ENCODE measurements around the gene SPINT1. TPM values are rescaled to one million over a fixed set of nuclear protein-coding genes. Genes with fewer than 3 reads are reported as not detected.
A peak's percentile ranks its signal among the peaks of the same experiment; 100 is the strongest.
"Not testable (repeated sequence)": the region's sequence is repeated elsewhere in the genome, so short reads cannot be mapped to it uniquely, and the experiment has no call there.

Gene SPINT1
- total and polyA plus RNA-seq, 11 donors = 0.11 to 3.4 (median 0.69) TPM; not detected in 1

GRCh38 chr15:40857601-40858341 is 13.9 kb downstream of the SPINT1 start:
- H3K4me1 ChIP-seq = peaks cover 0 to 11% (median 0%) of the 10 kb centered on the region in 12 donors
- intact Hi-C loops (cut with DNase I) = loop anchor here (2.0 to 10.0 kb wide), 8 partner anchors 35 to 330 kb away; partner anchors contain the start of gene VPS18 (in 4 of the 10)
- TF ChIP-seq CTCF (IDR thresholded peaks at IDR 0.05) = peak; percentile 89 to 95 (median 92)
- no peak for TF ChIP-seq POLR2A (IDR thresholded peaks at IDR 0.05)
- WGBS, 4 donors = 28 to 37% (median 32%) methylated on average over 12 to 15 of the region's 15 CpGs
- no peaks in the 10 kb centered on the region for H3K9me3 ChIP-seq
- DNase-seq (peak; percentile 53 to 87 (median 63)), ATAC-seq (peak; percentile 60 to 90 (median 82))
- H3K27ac ChIP-seq = no peak overlapping the region
- H3K27me3 ChIP-seq = peaks cover 0 to 20% (median 0%) of the 10 kb centered on the region in 9 donors
- H3K4me3 ChIP-seq = no peak overlapping the region
- no peaks in the 10 kb centered on the region for H3K36me3 ChIP-seq

GRCh38 chr15:40858706-40859105 is 14.9 kb downstream of the SPINT1 start:
- intact Hi-C loops (cut with DNase I) = loop anchor here in 9 of 10 donors (2.0 to 10.0 kb wide), 8 partner anchors 34 to 329 kb away; partner anchors contain the start of gene VPS18 (in 4 of the 9)
- no peak for DNase-seq
- H3K9me3 ChIP-seq = no peaks in the 10 kb centered on the region
- H3K27me3 ChIP-seq = peaks cover 0 to 20% (median 0%) of the 10 kb centered on the region in 9 donors
- H3K27ac ChIP-seq = no peak overlapping the region
- no peak for ATAC-seq
- no peak overlapping the region for H3K4me3 ChIP-seq
- 68 to 73% (median 70%) methylated on average over 10 of the region's 10 CpGs for WGBS, 4 donors
- no peak for TF ChIP-seq CTCF (IDR thresholded peaks at IDR 0.05)
- TF ChIP-seq POLR2A (IDR thresholded peaks at IDR 0.05) = no peak
- no peaks in the 10 kb centered on the region for H3K36me3 ChIP-seq
- peaks cover 0 to 11% (median 0%) of the 10 kb centered on the region in 12 donors for H3K4me1 ChIP-seq

- intact Hi-C loops (cut with DNase I) = loop anchor here in 9 of 10 donors (2.0 to 10.0 kb wide), 8 partner anchors 33 to 328 kb away; partner anchors contain the start of gene VPS18 (in 4 of the 9)
- peak; percentile 54 to 78 (median 59) for DNase-seq
- H3K27me3 ChIP-seq = peaks cover 0 to 20% (median 0%) of the 10 kb centered on the region in 9 donors
These were observed 15.5 kb downstream of the SPINT1 start for GRCh38 chr15:40859206-40859851.

GRCh38 chr15:40861147-40861546 is 17.3 kb downstream of the SPINT1 start:
- H3K36me3 ChIP-seq; ATAC-seq; DNase-seq; H3K9me3 ChIP-seq; H3K4me3 ChIP-seq; H3K27ac ChIP-seq; intact Hi-C loops (cut with DNase I): not testable (repeated sequence)
- Histone ChIP-seq H3K4me1 (peaks cover 0 to 11% (median 0%) of the 10 kb centered on the region in 12 donors), H3K27me3 (peaks cover 0 to 23% (median 0%) of the 10 kb centered on the region in 9 donors)
- WGBS, 4 donors = 72 to 83% (median 76%) methylated on average over 4 of the region's 4 CpGs

More at GRCh38 chr15:40859206-40859851, 15.5 kb downstream of the SPINT1 start:
- no peak overlapping the region for H3K4me3 ChIP-seq
- no peak overlapping the region for H3K27ac ChIP-seq
- peaks cover 0 to 11% (median 0%) of the 10 kb centered on the region in 12 donors for H3K4me1 ChIP-seq
- no peaks in the 10 kb centered on the region for H3K36me3 ChIP-seq
- ATAC-seq = peak in 3 of 4 donors; percentile 48 to 66 (median 61)
- WGBS, 4 donors = 43 to 48% (median 46%) methylated on average over 17 to 18 of the region's 18 CpGs
- no peaks in the 10 kb centered on the region for H3K9me3 ChIP-seq
- TF ChIP-seq POLR2A (IDR thresholded peaks at IDR 0.05) = no peak
- TF ChIP-seq CTCF (IDR thresholded peaks at IDR 0.05) = peak; percentile 44 to 74 (median 68)
